Ascending aorta (tissue), 2 donors: ENCODE results near the gene TRIO. TPM values are rescaled to one million over a fixed set of nuclear protein-coding genes. Genes with fewer than 3 reads are reported as not detected.

Source experiments
- DNase-seq, 2 donors: peaks; one replicate each; pipeline ENCODE4 v3.0.0-alpha.2; 2019; ENCODE audit warnings: low spot score in 2 of 2
- H3K27ac ChIP-seq, 2 donors: fragments of 200-600 bp; sonication (generic); one replicate each; pipeline ENCODE4 v1.5.1; 2016 to 2017; ENCODE audit warnings: mild to moderate bottlenecking in 1 of 2
- H3K27me3 ChIP-seq: fragments of 200-600 bp; sonication (generic); one replicate; pipeline ENCODE4 v1.5.1; 2017
- H3K36me3 ChIP-seq, 2 donors: fragments of 200-600 bp; sonication (generic); one replicate each; pipeline ENCODE4 v1.5.1; 2016
- H3K4me1 ChIP-seq, 2 donors: fragments of 200-600 bp; sonication (generic); one replicate each; pipeline ENCODE4 v1.5.1; 2016 to 2017; ENCODE audit warnings: mild to moderate bottlenecking in 1 of 2
- H3K4me3 ChIP-seq, 2 donors: fragments of 200-600 bp; sonication (generic); one replicate each; pipeline ENCODE4 v1.5.1; 2016 to 2017; ENCODE audit warnings: mild to moderate bottlenecking in 1 of 2
- H3K9me3 ChIP-seq, 2 donors: fragments of 200-600 bp; sonication (generic); one replicate each; pipeline ENCODE4 v1.5.1; 2016
- intact Hi-C: fragments of 100-400 bp; cut with DNase I; formaldehyde crosslinking; loops from one replicate; pipeline ENCODE4 v1.15.1; 2023
- total RNA-seq: library from RNA; depleted of rRNA; stranded (reverse); fragments of >200 nt; gene quantifications from one replicate; pipeline ENCODE4 v1.1.0, GENCODE V29; 2016
- TF ChIP-seq, protein P1 (sequence below), 3 experiments: fragments of 200-600 bp in 2 of 3; fragments of 450-650 bp in 1 of 3; sonication (generic) in 2 of 3; IDR thresholded peaks; one replicate each; pipeline ENCODE4 v1.5.1; 2016 to 2019; ENCODE audit warnings: antibody characterized with exemption in 3 of 3, mild to moderate bottlenecking in 1 of 3, moderate library complexity in 1 of 3

The TRIO gene
- total RNA-seq, 1 donor from 2014 or later: 262 TPM

DNA sequence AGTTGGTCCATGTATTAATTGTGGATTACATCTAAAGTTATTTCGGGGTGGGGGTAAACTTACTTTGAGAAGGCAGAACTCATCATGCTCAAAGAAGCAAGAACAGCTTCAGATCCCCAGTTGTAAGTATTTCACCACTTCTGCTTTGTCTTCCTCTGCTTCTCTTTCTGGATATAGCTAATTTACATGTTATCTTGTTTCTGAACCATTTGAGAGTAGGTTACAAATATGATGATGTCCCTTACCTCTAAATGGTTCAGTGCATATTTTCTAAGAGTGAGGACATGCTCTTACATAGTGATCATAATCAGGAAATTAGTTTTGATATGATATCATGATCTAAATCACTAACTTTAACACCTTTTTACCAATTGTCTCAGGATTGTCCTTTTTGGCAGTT, 11.9 kb downstream of the TRIO start:
- Histone ChIP-seq H3K4me1 (peaks cover 12 to 45% of the 10 kb centered on the region in 2 donors), H3K27ac (peak overlapping the region; percentile 60 to 68), H3K36me3 (no peaks in the 10 kb centered on the region), H3K4me3 (no peak overlapping the region), H3K27me3 (no peaks in the 10 kb centered on the region), H3K9me3 (no peaks in the 10 kb centered on the region)
- intact Hi-C loops: no loop called here
- TF ChIP-seq, protein P1, sequence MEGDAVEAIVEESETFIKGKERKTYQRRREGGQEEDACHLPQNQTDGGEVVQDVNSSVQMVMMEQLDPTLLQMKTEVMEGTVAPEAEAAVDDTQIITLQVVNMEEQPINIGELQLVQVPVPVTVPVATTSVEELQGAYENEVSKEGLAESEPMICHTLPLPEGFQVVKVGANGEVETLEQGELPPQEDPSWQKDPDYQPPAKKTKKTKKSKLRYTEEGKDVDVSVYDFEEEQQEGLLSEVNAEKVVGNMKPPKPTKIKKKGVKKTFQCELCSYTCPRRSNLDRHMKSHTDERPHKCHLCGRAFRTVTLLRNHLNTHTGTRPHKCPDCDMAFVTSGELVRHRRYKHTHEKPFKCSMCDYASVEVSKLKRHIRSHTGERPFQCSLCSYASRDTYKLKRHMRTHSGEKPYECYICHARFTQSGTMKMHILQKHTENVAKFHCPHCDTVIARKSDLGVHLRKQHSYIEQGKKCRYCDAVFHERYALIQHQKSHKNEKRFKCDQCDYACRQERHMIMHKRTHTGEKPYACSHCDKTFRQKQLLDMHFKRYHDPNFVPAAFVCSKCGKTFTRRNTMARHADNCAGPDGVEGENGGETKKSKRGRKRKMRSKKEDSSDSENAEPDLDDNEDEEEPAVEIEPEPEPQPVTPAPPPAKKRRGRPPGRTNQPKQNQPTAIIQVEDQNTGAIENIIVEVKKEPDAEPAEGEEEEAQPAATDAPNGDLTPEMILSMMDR (IDR thresholded peaks at IDR 0.05): no peak
- DNase-seq: no peak

DNA sequence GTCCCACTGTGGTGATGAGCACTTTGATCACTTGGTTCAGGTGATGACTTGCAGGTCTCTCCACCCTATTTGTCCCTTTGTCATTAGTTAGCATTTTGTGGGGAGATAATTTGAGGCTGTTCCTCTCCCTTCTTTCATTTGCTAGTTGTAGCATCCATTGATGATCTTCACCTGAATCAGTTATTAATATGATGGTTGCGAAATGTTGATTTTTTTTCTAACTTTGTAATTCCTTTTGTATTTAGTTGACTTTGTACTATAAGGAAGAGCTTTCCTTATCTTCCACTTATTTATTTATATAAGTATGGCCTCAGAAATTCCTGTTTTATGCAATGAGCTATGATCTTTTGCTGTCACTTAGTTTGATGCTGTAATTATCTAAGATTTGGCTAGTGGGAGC, 12.6 kb downstream of the TRIO start:
- Histone ChIP-seq H3K27ac (no peak overlapping the region), H3K4me1 (peaks cover 12 to 44% of the 10 kb centered on the region in 2 donors), H3K27me3 (no peaks in the 10 kb centered on the region), H3K4me3 (no peak overlapping the region), H3K9me3 (no peaks in the 10 kb centered on the region), H3K36me3 (no peaks in the 10 kb centered on the region)
- no peak for DNase-seq
- TF ChIP-seq, protein P1 (IDR thresholded peaks at IDR 0.05): no peak
- intact Hi-C loops: no loop called here

DNA sequence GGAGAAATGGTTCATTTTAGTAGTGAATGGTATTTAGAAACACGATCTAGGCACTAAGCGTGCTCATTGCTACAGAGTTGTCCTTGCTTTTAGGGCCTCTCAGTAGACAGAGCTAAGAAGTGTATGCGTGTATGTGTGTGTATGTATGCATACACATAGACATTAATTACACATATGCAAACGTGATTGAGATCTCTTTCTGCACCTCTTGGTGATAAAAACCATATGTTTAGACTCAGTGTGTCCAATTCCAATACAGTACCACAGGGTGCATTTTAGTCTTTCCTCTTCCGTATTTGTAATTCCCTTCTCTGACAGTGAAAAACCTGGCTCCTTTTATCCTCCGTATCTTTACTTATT, 13.1 kb downstream of the TRIO start:
- no peaks in the 10 kb centered on the region for H3K27me3 ChIP-seq
- no peaks in the 10 kb centered on the region for H3K36me3 ChIP-seq
- TF ChIP-seq, protein P1 (IDR thresholded peaks at IDR 0.05): no peak
- no peaks in the 10 kb centered on the region for H3K9me3 ChIP-seq
- DNase-seq: no peak
- H3K4me1 ChIP-seq: peaks cover 12 to 42% of the 10 kb centered on the region in 2 donors
- peak overlapping the region in 1 of 2 donors; percentile 67 for H3K27ac ChIP-seq
- intact Hi-C loops: no loop called here
- peak overlapping the region in 1 of 2 donors; percentile 51 for H3K4me3 ChIP-seq

DNA sequence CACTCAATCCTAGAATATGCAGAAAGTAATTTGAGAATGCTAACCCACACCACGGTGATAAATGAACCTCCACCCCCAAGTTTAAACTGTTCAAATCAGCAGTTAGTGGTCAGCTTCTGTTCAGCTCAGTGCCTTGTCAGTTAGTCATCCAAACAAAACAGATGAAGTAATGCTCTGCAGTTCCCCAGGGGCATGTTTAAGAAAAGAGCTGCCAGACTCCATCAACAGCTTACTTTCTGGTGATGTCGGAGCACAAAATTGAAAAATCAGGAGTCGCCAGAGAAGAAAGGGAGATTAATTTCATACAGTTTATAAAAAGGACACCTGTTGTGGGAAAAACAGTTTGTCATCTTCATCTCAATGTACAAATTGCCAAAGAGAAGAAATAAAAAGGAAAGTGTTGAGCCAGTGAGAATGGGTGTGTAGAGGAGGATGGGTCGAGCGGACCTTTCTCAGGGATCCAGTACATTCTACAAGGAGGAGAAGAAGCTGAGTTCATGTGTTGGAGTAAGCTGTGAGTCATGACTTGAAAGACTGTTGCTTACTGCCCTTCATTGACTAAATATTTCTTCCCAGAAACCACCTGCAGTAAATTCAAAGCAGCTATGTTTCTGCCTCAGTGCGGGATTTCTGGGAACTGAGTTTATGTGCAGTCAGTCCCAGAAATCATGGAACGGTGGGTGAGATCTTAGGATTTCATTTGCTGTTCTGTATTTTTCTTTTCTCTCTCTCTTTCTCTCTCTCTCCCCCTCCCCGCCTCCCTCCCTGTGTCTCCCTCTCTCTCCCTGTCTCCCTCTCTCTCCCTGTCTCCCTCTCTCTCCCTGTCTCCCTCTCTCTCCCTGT, 13.7 kb downstream of the TRIO start:
- Histone ChIP-seq H3K4me3 (peak overlapping the region; percentile 24 to 51), H3K36me3 (no peaks in the 10 kb centered on the region), H3K4me1 (peaks cover 12 to 42% of the 10 kb centered on the region in 2 donors), H3K9me3 (no peaks in the 10 kb centered on the region), H3K27ac (peak overlapping the region; percentile 61 to 67), H3K27me3 (no peaks in the 10 kb centered on the region)
- DNase-seq: peak in 1 of 2 donors; percentile 80
- TF ChIP-seq, protein P1 (IDR thresholded peaks at IDR 0.05): no peak
- intact Hi-C loops: loop anchor here (1.0 kb wide), 1 partner anchor 33 kb away; no protein-coding TSS in a partner anchor

DNA sequence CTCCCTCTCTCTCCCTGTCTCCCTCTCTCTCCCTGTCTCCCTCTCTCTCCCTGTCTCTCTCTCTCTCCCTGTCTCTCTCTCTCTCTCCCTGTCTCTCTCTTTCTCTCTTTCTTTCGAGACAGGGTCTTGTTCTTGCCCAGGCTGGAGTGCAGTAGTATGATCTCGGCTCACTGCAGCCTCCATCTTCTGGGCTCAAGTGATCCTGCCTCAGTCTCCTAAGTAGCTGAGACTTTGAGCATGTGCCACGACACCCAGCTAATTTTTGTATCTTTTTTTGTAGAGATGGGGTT, 14.3 kb downstream of the TRIO start:
- intact Hi-C loops: loop anchor here (1.0 kb wide), 1 partner anchor 33 kb away; no protein-coding TSS in a partner anchor
- H3K4me1 ChIP-seq: peaks cover 12 to 44% of the 10 kb centered on the region in 2 donors
- peak overlapping the region in 1 of 2 donors; percentile 51 for H3K4me3 ChIP-seq

More for the DNA sequence above, 14.3 kb downstream of the TRIO start:
- no peaks in the 10 kb centered on the region for H3K36me3 ChIP-seq
- peak overlapping the region; percentile 61 to 67 for H3K27ac ChIP-seq
- TF ChIP-seq, protein P1 (IDR thresholded peaks at IDR 0.05): no peak
- no peaks in the 10 kb centered on the region for H3K27me3 ChIP-seq
- no peaks in the 10 kb centered on the region for H3K9me3 ChIP-seq
- DNase-seq: no peak
